Ovary (tissue), 3 donors: Measurements from ENCODE around the gene THPO.

Experiments used
- POLR2A ChIP-seq: fragments of 450-650 bp; IDR thresholded peaks from one replicate; pipeline ENCODE4 v1.6.1; 2017; ENCODE audit warnings: antibody characterized with exemption, mild to moderate bottlenecking, moderate library complexity
- TF ChIP-seq, protein P1 (sequence below), 3 donors: fragments of 450-650 bp in 2 of 3; fragments of 200-600 bp in 1 of 3; IDR thresholded peaks; one replicate each; pipeline versions ENCODE4 v1.5.1 to v1.8.0; 2016 to 2022; ENCODE audit warnings: antibody characterized with exemption in 3 of 3, mild to moderate bottlenecking in 1 of 3
- donor health status: DM: no; HTN: no; CAD: no.

DNA sequence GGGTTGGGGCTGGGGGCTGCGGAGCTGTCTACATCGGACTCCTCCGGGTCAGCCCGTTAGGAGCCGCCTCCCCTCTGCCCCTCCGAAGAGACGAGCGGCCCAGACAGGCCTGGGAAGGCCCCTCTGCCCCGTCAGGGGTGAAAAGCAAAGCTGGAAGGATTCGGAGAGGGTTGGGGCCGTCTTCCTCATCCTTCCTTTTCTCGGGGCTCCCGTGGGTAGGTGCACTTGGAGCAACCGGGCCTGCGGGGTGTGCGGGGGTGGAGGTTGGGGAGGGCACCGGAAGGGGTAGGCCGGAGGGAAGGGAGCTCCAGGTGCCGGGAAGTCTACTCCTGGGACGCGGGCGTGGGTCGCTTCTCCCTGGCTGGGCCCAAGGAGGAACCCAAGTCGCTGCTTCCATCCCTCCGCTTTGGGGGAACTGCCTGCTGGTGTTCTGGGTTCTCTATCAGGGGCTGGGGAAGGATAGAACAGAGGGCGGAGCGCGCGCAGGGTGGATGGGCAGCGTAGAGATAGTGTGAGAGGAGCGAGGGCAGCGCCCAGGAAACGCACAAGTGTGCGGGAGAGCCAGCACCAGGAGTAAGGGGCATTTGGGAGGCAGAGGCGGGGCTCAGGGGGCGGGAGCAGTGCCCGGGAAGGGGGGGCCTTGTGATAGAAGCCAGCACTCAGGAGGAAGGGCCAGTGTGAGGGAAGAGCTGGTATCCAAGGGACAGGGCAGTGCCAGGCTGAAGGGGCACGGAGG, 15.9 kb downstream of the THPO start:
- TF ChIP-seq, protein P1, sequence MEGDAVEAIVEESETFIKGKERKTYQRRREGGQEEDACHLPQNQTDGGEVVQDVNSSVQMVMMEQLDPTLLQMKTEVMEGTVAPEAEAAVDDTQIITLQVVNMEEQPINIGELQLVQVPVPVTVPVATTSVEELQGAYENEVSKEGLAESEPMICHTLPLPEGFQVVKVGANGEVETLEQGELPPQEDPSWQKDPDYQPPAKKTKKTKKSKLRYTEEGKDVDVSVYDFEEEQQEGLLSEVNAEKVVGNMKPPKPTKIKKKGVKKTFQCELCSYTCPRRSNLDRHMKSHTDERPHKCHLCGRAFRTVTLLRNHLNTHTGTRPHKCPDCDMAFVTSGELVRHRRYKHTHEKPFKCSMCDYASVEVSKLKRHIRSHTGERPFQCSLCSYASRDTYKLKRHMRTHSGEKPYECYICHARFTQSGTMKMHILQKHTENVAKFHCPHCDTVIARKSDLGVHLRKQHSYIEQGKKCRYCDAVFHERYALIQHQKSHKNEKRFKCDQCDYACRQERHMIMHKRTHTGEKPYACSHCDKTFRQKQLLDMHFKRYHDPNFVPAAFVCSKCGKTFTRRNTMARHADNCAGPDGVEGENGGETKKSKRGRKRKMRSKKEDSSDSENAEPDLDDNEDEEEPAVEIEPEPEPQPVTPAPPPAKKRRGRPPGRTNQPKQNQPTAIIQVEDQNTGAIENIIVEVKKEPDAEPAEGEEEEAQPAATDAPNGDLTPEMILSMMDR (IDR thresholded peaks at IDR 0.05) = no peak
- TF ChIP-seq POLR2A = no peak
